CD4-positive, alpha-beta T cell (primary cell): ENCODE data around the gene LAG3. TPM values are rescaled to one million over a fixed set of nuclear protein-coding genes. Genes with fewer than 3 reads are reported as not detected.

ENCODE experiments used
- ATAC-seq: fragments of 200-7000 bp; cut with Tn5 transposase; one replicate; pipeline ENCODE4 v1.10.0; 2022; ENCODE audit warnings: mild to moderate bottlenecking; ENCODE audit not compliant: poor library complexity
- CTCF ChIA-PET: fragments of 350-600 bp; sonication (Branson Sonifier 250); formaldehyde crosslinking; loops from one replicate; lab custom pipeline; 2021; ENCODE audit warnings: antibody characterized with exemption, inconsistent platforms; lab: Charles Lee
- POLR2A ChIA-PET: fragments of 350-600 bp; sonication (Branson Sonifier 250); formaldehyde crosslinking; loops from one replicate; lab custom pipeline; 2021; ENCODE audit warnings: antibody characterized with exemption, inconsistent platforms; lab: Charles Lee
- DNase-seq, 14 experiments: peaks; one replicate each; pipeline ENCODE4 v3.0.0-alpha.2; 2013 to 2020; ENCODE audit warnings: mixed read lengths in 2 of 14
- H3K27ac ChIP-seq, 2 donors: one replicate each; pipeline versions ENCODE4 v1.5.1 to v1.7.0; 2013; ENCODE audit warnings: low read length in 2 of 2, low read depth in 1 of 2, mild to moderate bottlenecking in 1 of 2
- H3K27me3 ChIP-seq, 2 experiments: 1 replicate in 1 of 2; 2 replicates in 1 of 2; pipeline versions ENCODE4 v1.6.1 to v1.7.0; 2013; ENCODE audit warnings: low read length in 2 of 2, control low read depth in 1 of 2, mild to moderate bottlenecking in 1 of 2, moderate library complexity in 1 of 2; ENCODE audit not compliant: insufficient read depth in 2 of 2, control insufficient read depth in 1 of 2
- H3K36me3 ChIP-seq: one replicate; pipeline ENCODE4 v1.6.1; 2013; ENCODE audit warnings: low read length, control low read depth; ENCODE audit not compliant: insufficient read depth
- H3K4me1 ChIP-seq: one replicate; pipeline ENCODE4 v1.6.1; 2013; ENCODE audit warnings: low read length, control low read depth; ENCODE audit not compliant: insufficient read depth
- H3K4me3 ChIP-seq: one replicate; pipeline ENCODE4 v1.5.1; 2013; ENCODE audit warnings: mild to moderate bottlenecking, low read length, moderate library complexity
- H3K9me3 ChIP-seq, 2 experiments: 1 replicate in 1 of 2; 2 replicates in 1 of 2; pipeline versions ENCODE4 v1.6.1 to v1.7.0; 2013; ENCODE audit warnings: low read length in 2 of 2, mild to moderate bottlenecking in 2 of 2, control low read depth in 1 of 2, moderate library complexity in 1 of 2; ENCODE audit not compliant: control insufficient read depth in 1 of 2, insufficient read depth in 1 of 2
- H3K27ac Mint-ChIP-seq: one replicate; pipeline ENCODE4 v1.8.0; 2020; ENCODE audit warnings: mixed read lengths
- H3K27me3 Mint-ChIP-seq: one replicate; pipeline ENCODE4 v1.8.0; 2021; ENCODE audit warnings: mixed read lengths
- H3K36me3 Mint-ChIP-seq: one replicate; pipeline ENCODE4 v1.8.0; 2021; ENCODE audit warnings: low read depth, mixed read lengths
- H3K4me1 Mint-ChIP-seq: one replicate; pipeline ENCODE4 v1.8.0; 2021; ENCODE audit warnings: low read depth, mixed read lengths
- H3K4me3 Mint-ChIP-seq: one replicate; pipeline ENCODE4 v1.8.0; 2020; ENCODE audit warnings: mild to moderate bottlenecking, mixed read lengths
- H3K9me3 Mint-ChIP-seq: one replicate; pipeline ENCODE4 v1.8.0; 2020; ENCODE audit warnings: mixed read lengths
- intact Hi-C, 2 experiments: fragments of 100-400 bp; cut with DNase I in 1 of 2; cut with micrococcal nuclease in 1 of 2; formaldehyde crosslinking; loops; one replicate each; pipeline versions ENCODE4 v1.15.1 to v1.9.0; 2023 to 2025; cut with DNase I, micrococcal nuclease
- total RNA-seq, 174 experiments: library from RNA in 2 of 174; stranded (reverse) in 2 of 174; gene quantifications; one replicate each; pipeline ENCODE4 v1.2.3 and lab custom pipeline; 2021 to 2026
- TF ChIP-seq, protein P1 (sequence below): fragments of 200-600 bp; IDR thresholded peaks from one replicate; pipeline ENCODE4 v1.8.0; 2022; ENCODE audit warnings: antibody characterized with exemption, mild to moderate bottlenecking

LAG3 gene
- total RNA-seq, 2 experiments from 2014 or later, result 0.82 to 1.4 TPM

DNA sequence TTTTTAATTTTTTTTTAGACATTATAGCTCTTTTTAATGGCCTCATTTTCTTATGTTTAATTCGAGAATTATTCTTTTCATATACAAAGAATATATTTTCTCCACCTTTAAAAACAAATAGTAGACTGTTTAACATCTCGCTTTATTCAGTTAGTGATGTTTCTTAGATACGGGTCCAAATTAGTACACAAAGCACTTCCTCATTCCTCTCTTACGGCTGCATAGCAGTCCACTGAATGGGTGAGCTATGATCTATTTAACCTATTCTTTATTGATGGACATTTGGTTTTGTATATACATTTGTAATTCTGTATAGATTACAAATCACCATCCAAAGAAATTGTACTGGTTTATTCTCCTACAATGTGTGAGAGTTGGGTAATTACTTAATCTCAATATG, 41.0 kb downstream of the LAG3 start:
- ChIA-PET CTCF (no interaction called here), POLR2A (interaction anchor here (0.7 kb wide), 1 partner anchor 149 kb away, joined by 3 read pairs; no protein-coding TSS in a partner anchor)
- Mint-ChIP-seq H3K36me3 (peaks cover 71% of the 10 kb centered on the region), H3K4me3 (no peak overlapping the region), H3K4me1 (peaks cover 24% of the 10 kb centered on the region), H3K27me3 (no peaks in the 10 kb centered on the region), H3K9me3 (no peaks in the 10 kb centered on the region), H3K27ac (no peak overlapping the region)
- DNase-seq (no peak), ATAC-seq (no peak)
- Histone ChIP-seq H3K36me3 (peaks cover 62% of the 10 kb centered on the region), H3K27me3 (no peaks in the 10 kb centered on the region), H3K4me3 (no peak overlapping the region), H3K27ac (no peak overlapping the region), H3K4me1 (peaks cover 8% of the 10 kb centered on the region), H3K9me3 (no peaks in the 10 kb centered on the region)
- TF ChIP-seq, protein P1, sequence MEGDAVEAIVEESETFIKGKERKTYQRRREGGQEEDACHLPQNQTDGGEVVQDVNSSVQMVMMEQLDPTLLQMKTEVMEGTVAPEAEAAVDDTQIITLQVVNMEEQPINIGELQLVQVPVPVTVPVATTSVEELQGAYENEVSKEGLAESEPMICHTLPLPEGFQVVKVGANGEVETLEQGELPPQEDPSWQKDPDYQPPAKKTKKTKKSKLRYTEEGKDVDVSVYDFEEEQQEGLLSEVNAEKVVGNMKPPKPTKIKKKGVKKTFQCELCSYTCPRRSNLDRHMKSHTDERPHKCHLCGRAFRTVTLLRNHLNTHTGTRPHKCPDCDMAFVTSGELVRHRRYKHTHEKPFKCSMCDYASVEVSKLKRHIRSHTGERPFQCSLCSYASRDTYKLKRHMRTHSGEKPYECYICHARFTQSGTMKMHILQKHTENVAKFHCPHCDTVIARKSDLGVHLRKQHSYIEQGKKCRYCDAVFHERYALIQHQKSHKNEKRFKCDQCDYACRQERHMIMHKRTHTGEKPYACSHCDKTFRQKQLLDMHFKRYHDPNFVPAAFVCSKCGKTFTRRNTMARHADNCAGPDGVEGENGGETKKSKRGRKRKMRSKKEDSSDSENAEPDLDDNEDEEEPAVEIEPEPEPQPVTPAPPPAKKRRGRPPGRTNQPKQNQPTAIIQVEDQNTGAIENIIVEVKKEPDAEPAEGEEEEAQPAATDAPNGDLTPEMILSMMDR, result no peak
- intact Hi-C loops, result no loop called here

DNA sequence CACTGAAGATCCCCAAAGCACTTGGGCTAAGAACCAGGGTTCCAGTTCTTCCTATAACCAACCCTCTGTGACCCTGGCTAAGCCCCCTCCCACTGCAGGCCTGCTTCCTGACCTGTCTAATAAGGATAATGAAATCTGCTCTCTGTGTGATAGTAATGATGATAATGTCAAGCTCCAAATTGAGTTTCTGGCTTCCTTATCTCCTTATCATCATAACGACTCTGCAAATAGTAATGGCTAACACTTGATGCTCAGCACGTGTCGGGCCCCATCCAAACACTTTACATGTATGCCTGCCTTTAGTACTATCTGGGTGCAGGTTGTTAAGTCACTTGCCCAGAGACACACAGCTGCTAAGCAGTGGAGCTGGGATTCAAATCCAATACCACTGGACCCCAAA, 44.3 kb downstream of the LAG3 start:
- no peaks in the 10 kb centered on the region for H3K27me3 ChIP-seq
- H3K4me1 ChIP-seq, result peaks cover 15% of the 10 kb centered on the region
- H3K4me3 Mint-ChIP-seq, result no peak overlapping the region
- ATAC-seq (no peak), DNase-seq (no peak)
- H3K36me3 ChIP-seq, result peaks cover 68% of the 10 kb centered on the region
- ChIA-PET CTCF (no interaction called here), POLR2A (interaction anchor here (1.2 to 2.4 kb wide), 3 partner anchors 12 to 64 kb away, joined by 3 to 7 read pairs (median 5); partner anchors contain the start of gene MLF2)
- H3K27ac ChIP-seq, result no peak overlapping the region
- no peak overlapping the region for H3K27ac Mint-ChIP-seq
- H3K9me3 Mint-ChIP-seq, result no peaks in the 10 kb centered on the region
- no peak overlapping the region for H3K4me3 ChIP-seq
- intact Hi-C loops, result no loop called here
- no peaks in the 10 kb centered on the region for H3K9me3 ChIP-seq
- H3K4me1 Mint-ChIP-seq, result peaks cover 10% of the 10 kb centered on the region
- peaks cover 77% of the 10 kb centered on the region for H3K36me3 Mint-ChIP-seq
- peaks cover 6% of the 10 kb centered on the region for H3K27me3 Mint-ChIP-seq
- TF ChIP-seq, protein P1, result no peak

DNA sequence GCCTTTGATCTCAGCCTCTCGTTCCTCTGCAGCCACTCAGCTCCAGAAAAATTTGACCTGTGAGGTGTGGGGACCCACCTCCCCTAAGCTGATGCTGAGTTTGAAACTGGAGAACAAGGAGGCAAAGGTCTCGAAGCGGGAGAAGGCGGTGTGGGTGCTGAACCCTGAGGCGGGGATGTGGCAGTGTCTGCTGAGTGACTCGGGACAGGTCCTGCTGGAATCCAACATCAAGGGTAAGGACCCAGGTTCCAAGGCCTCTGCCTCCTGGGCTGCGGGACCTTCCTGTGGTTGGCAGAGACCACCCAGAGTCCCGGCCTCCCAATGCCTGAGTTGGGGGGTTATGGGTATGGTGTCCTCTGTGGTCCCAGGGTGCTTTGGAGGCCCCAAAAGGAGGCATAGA, 44.8 kb downstream of the LAG3 start:
- H3K27ac Mint-ChIP-seq, result no peak overlapping the region
- peaks cover 20% of the 10 kb centered on the region for H3K4me1 ChIP-seq
- H3K27me3 Mint-ChIP-seq, result peaks cover 6% of the 10 kb centered on the region
- ChIA-PET CTCF (no interaction called here), POLR2A (interaction anchor here (1.2 to 1.5 kb wide), 2 partner anchors 12 to 26 kb away, joined by 3 to 5 read pairs; no protein-coding TSS in a partner anchor)
- TF ChIP-seq, protein P1, result no peak
- no peak overlapping the region for H3K4me3 Mint-ChIP-seq
- peaks cover 10% of the 10 kb centered on the region for H3K4me1 Mint-ChIP-seq
- H3K27ac ChIP-seq, result no peak overlapping the region
- H3K4me3 ChIP-seq, result no peak overlapping the region
- peaks cover 77% of the 10 kb centered on the region for H3K36me3 Mint-ChIP-seq
- no peaks in the 10 kb centered on the region for H3K9me3 Mint-ChIP-seq
- ATAC-seq (no peak), DNase-seq (no peak)
- peaks cover 65% of the 10 kb centered on the region for H3K36me3 ChIP-seq
- intact Hi-C loops, result no loop called here
- H3K27me3 ChIP-seq, result peaks cover 0 to 4% of the 10 kb centered on the region in 2 experiments
- no peaks in the 10 kb centered on the region for H3K9me3 ChIP-seq
